IMR-90 (cell line): ENCODE data around the gene TBX1. TPM values are rescaled to one million over a fixed set of nuclear protein-coding genes. Genes with fewer than 3 reads are reported as not detected.

ENCODE experiments used
- ATAC-seq: fragments of 200-7000 bp; cut with Tn5 transposase; 2 replicates; pipeline ENCODE4 v1.9.1; 2020; ENCODE audit warnings: low read depth, mild to moderate bottlenecking, moderate library complexity
- BruUV-seq: library from RNA; stranded (reverse); fragments of 400-500 nt; replicated peaks from 2 replicates; lab custom pipeline; 2021; lab: Mats Ljungman, UMichigan
- CTCF ChIA-PET: fragments of 300-600 bp; formaldehyde crosslinking; extraction: SDS; loops from one replicate; lab custom pipeline; 2021; ENCODE audit warnings: antibody characterized with exemption; lab: Yijun Ruan, JAX
- POLR2A ChIA-PET: fragments of 300-600 bp; sonication (Branson Sonifier 250); formaldehyde crosslinking; loops from one replicate; lab custom pipeline; 2022; ENCODE audit warnings: antibody characterized with exemption; ENCODE audit not compliant: unreplicated experiment; lab: Charles Lee
- DNase-seq: peaks from one replicate; pipeline ENCODE4 v3.0.0; 2013
- H2AFZ ChIP-seq: replicated peaks from 2 replicates; pipeline ENCODE3; 2013; ENCODE audit warnings: low read length, mild to moderate bottlenecking; ENCODE audit not compliant: poor library complexity
- H2AK5ac ChIP-seq: 2 replicates; pipeline ENCODE4 v1.6.1; 2013; ENCODE audit warnings: low read depth, low read length, inconsistent platforms
- H2AK9ac ChIP-seq: replicated peaks from 2 replicates; pipeline ENCODE3; 2013; ENCODE audit warnings: mild to moderate bottlenecking, low read depth, low read length, moderate library complexity; ENCODE audit not compliant: poor library complexity
- H2BK120ac ChIP-seq: 2 replicates; pipeline ENCODE4 v1.6.1; 2013; ENCODE audit warnings: low read depth, low read length, inconsistent platforms
- H2BK15ac ChIP-seq: 3 replicates; pipeline ENCODE4 v1.6.1; 2013; ENCODE audit warnings: low read depth, low read length, inconsistent platforms
- H2BK20ac ChIP-seq: 2 replicates; pipeline ENCODE4 v1.6.1; 2013; ENCODE audit warnings: low read depth, mild to moderate bottlenecking, inconsistent platforms, low read length, moderate library complexity
- H2BK5ac ChIP-seq: 2 replicates; pipeline ENCODE4 v1.6.1; 2013; ENCODE audit warnings: mild to moderate bottlenecking, low read depth, low read length, inconsistent platforms; ENCODE audit not compliant: poor library complexity, severe bottlenecking
- H3K14ac ChIP-seq: replicated peaks from 2 replicates; pipeline ENCODE4 v1.6.1; 2013; ENCODE audit warnings: low read depth, low read length, inconsistent platforms
- H3K18ac ChIP-seq: 2 replicates; pipeline ENCODE4 v1.6.1; 2013; ENCODE audit warnings: low read depth, low read length, control low read depth
- H3K23ac ChIP-seq: 2 replicates; pipeline ENCODE4 v1.6.1; 2013; ENCODE audit warnings: low read depth, low read length, inconsistent platforms
- H3K27ac ChIP-seq: 2 replicates; pipeline ENCODE4 v1.5.1; 2013; ENCODE audit warnings: mild to moderate bottlenecking, control low read depth, low read length; ENCODE audit not compliant: insufficient read depth
- H3K27me3 ChIP-seq: 2 replicates; pipeline ENCODE4 v1.6.1; 2013; ENCODE audit warnings: low read length; ENCODE audit not compliant: control insufficient read depth, insufficient read depth
- H3K36me3 ChIP-seq: 2 replicates; pipeline ENCODE4 v1.6.1; 2013; ENCODE audit warnings: low read length, mixed read lengths; ENCODE audit not compliant: control insufficient read depth, insufficient read depth
- H3K4ac ChIP-seq: 2 replicates; pipeline ENCODE4 v1.6.1; 2013; ENCODE audit warnings: low read depth, low read length, inconsistent platforms
- H3K4me1 ChIP-seq: 2 replicates; pipeline ENCODE4 v1.6.1; 2013; ENCODE audit warnings: low read length, mixed read lengths; ENCODE audit not compliant: control insufficient read depth, insufficient read depth
- H3K4me2 ChIP-seq: 2 replicates; pipeline ENCODE4 v1.6.1; 2013; ENCODE audit warnings: low read depth, mild to moderate bottlenecking, control low read depth, low read length, moderate library complexity
- H3K4me3 ChIP-seq: 2 replicates; pipeline ENCODE4 v1.5.1; 2013; ENCODE audit warnings: low read depth, mild to moderate bottlenecking, control low read depth, low read length, moderate library complexity; ENCODE audit not compliant: insufficient read depth
- H3K56ac ChIP-seq: 2 replicates; pipeline ENCODE4 v1.6.1; 2013; ENCODE audit warnings: low read length, inconsistent platforms; ENCODE audit not compliant: insufficient read depth; ENCODE audit errors: extremely low read depth
- H3K79me1 ChIP-seq, 2 experiments: 2 replicates each; pipeline ENCODE4 v1.6.1; 2013; ENCODE audit warnings: low read length in 2 of 2, inconsistent platforms in 1 of 2, low read depth in 1 of 2
- H3K9ac ChIP-seq: 2 replicates; pipeline ENCODE4 v1.6.1; 2013; ENCODE audit warnings: low read depth, low read length, control low read depth
- H3K9me1 ChIP-seq: 2 replicates; pipeline ENCODE4 v1.6.1; 2013; ENCODE audit warnings: low read length, inconsistent platforms; ENCODE audit not compliant: insufficient read depth
- H3K9me3 ChIP-seq: 2 replicates; pipeline ENCODE4 v1.6.1; 2013; ENCODE audit warnings: low read length; ENCODE audit not compliant: control insufficient read depth, insufficient read depth
- H4K20me1 ChIP-seq: 2 replicates; pipeline ENCODE4 v1.6.1; 2013; ENCODE audit warnings: low read length, inconsistent platforms; ENCODE audit not compliant: insufficient read depth
- H4K5ac ChIP-seq: 2 replicates; pipeline ENCODE4 v1.6.1; 2013; ENCODE audit warnings: mild to moderate bottlenecking, low read depth, low read length, control low read depth
- H4K8ac ChIP-seq, 2 experiments: 2 replicates each; pipeline ENCODE4 v1.6.1; 2013; ENCODE audit warnings: low read depth in 2 of 2, low read length in 2 of 2, control low read depth in 1 of 2, inconsistent platforms in 1 of 2
- H4K91ac ChIP-seq: 2 replicates; pipeline ENCODE4 v1.6.1; 2013; ENCODE audit warnings: low read depth, low read length, inconsistent platforms; ENCODE audit not compliant: insufficient read depth
- CHD1 ChIP-seq: IDR thresholded peaks from 2 replicates; pipeline ENCODE4 v1.6.1; 2012; ENCODE audit warnings: low read depth, low read length, improper control_type of control experiment
- FOS ChIP-seq: fragments of 150-350 bp; IDR thresholded peaks from 2 replicates; pipeline ENCODE4 v1.6.1; 2016; ENCODE audit warnings: low read depth, low read length
- MAFK ChIP-seq: IDR thresholded peaks from 2 replicates; pipeline ENCODE4 v1.6.1; 2012; ENCODE audit warnings: low read depth, low read length, improper control_type of control experiment
- MAZ ChIP-seq: IDR thresholded peaks from 2 replicates; pipeline ENCODE4 v1.6.1; 2012; ENCODE audit warnings: low read depth, mild to moderate bottlenecking, low read length, improper control_type of control experiment, moderate library complexity, borderline replicate concordance
- MXI1 ChIP-seq: IDR thresholded peaks from 2 replicates; pipeline ENCODE4 v1.6.1; 2012; ENCODE audit warnings: low read depth, mild to moderate bottlenecking, low read length, moderate library complexity, borderline replicate concordance
- NFE2L2 ChIP-seq: fragments of 150-350 bp; IDR thresholded peaks from 2 replicates; pipeline ENCODE4 v1.6.1; 2016; ENCODE audit warnings: low read depth, mild to moderate bottlenecking, low read length
- RAD21 ChIP-seq: IDR thresholded peaks from 2 replicates; pipeline ENCODE4 v1.6.1; 2012; ENCODE audit warnings: low read length, improper control_type of control experiment
- RFX5 ChIP-seq: IDR thresholded peaks from 2 replicates; pipeline ENCODE4 v1.8.0; 2012; ENCODE audit warnings: low read depth, mild to moderate bottlenecking, low read length, moderate library complexity
- WGBS, 2 experiments: methylation state at CpG; one replicate each; pipeline versions ENCODE4 v1.1.5 to v1.1.7; 2013; ENCODE audit warnings: missing lambda C conversion rate in 2 of 2; ENCODE audit not compliant: insufficient read length in 1 of 2; ENCODE audit errors: extremely low coverage in 2 of 2; 5-methylcytosine and 5-hydroxymethylcytosine counted together
- dilution Hi-C: fragments of 300-500 bp; cut with HindIII; formaldehyde crosslinking; loops from one replicate; pipeline ENCODE4 v1.14.3; 2018; ENCODE audit warnings: low sequenced_read_pairs; ENCODE audit not compliant: unreplicated experiment
- in situ Hi-C: fragments of 300-500 bp; cut with MboI; formaldehyde crosslinking; loops from 3 replicates; pipeline ENCODE4 v1.14.3; 2019; ENCODE audit warnings: low sequenced_read_pairs, inconsistent platforms, mixed read lengths
- intact Hi-C: fragments of 100-400 bp; cut with micrococcal nuclease; formaldehyde crosslinking; loops from 2 replicates; pipeline ENCODE4 v1.10.0; 2022
- polyA plus RNA-seq, 3 experiments: library from polyadenylated mRNA; depleted of rRNA; stranded (reverse); fragments of >200 nt; gene quantifications; 2 replicates each; pipeline ENCODE4 v1.2.3, GENCODE V29; 2012; ENCODE audit warnings: low replicate concordance in 1 of 3
- total RNA-seq: library from RNA; depleted of rRNA; stranded (reverse); fragments of >200 nt; gene quantifications from 2 replicates; pipeline ENCODE4 v1.2.3, GENCODE V29; 2012
- TF ChIP-seq, protein P1 (sequence below): conservative IDR thresholded peaks from 2 replicates; pipeline ENCODE4 v1.5.1; 2012; ENCODE audit warnings: mild to moderate bottlenecking, low read depth, low read length, improper control_type of control experiment
- TF ChIP-seq, protein P2 (sequence below): fragments of 150-350 bp; IDR thresholded peaks from 2 replicates; pipeline ENCODE4 v1.6.1; 2016; ENCODE audit warnings: low read depth, mild to moderate bottlenecking, low read length, moderate library complexity, borderline replicate concordance
- TF ChIP-seq, protein P3 (sequence below): fragments of 150-350 bp; IDR thresholded peaks from 2 replicates; pipeline ENCODE4 v1.6.1; 2017; ENCODE audit warnings: mild to moderate bottlenecking, antibody characterized with exemption, low read length, low read depth

The TBX1 gene
- total and polyA plus RNA-seq, 2 of the 4 experiments (the other 2 are of a cell fraction), result 0.03 TPM; not detected in 1

DNA sequence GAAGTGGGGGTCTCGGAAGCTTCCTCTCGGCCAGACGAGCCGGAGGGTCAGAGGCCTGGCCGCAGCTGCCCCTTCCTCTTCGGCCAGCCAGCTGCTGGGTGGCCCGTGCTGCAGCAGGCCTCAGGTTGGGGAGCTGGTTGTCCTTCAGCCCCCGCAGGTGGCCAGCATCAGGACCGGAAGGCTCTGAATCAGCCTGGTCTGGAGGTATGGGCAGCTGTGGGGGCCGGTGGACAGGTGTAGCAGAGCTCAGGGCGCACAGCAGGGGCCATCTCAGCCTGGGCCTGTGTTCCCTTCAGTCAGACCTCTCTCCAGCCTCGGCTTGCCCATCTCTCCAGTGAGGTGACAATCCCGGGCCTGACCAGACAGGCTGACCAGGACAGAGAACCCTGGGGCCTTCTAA lies 13.9 kb upstream of the TBX1 start:
- ChIA-PET CTCF (no interaction called here), POLR2A (no interaction called here)
- H3K36me3 ChIP-seq, result no peaks in the 10 kb centered on the region
- no peak overlapping the region for H2AFZ ChIP-seq
- no peak overlapping the region for H4K5ac ChIP-seq
- no peak overlapping the region for H2AK9ac ChIP-seq
- no TSS peak for BruUV-seq
- no peak overlapping the region for H2BK120ac ChIP-seq
- H2AK5ac ChIP-seq, result no peak overlapping the region
- no peak for TF ChIP-seq MXI1
- TF ChIP-seq, protein P1, sequence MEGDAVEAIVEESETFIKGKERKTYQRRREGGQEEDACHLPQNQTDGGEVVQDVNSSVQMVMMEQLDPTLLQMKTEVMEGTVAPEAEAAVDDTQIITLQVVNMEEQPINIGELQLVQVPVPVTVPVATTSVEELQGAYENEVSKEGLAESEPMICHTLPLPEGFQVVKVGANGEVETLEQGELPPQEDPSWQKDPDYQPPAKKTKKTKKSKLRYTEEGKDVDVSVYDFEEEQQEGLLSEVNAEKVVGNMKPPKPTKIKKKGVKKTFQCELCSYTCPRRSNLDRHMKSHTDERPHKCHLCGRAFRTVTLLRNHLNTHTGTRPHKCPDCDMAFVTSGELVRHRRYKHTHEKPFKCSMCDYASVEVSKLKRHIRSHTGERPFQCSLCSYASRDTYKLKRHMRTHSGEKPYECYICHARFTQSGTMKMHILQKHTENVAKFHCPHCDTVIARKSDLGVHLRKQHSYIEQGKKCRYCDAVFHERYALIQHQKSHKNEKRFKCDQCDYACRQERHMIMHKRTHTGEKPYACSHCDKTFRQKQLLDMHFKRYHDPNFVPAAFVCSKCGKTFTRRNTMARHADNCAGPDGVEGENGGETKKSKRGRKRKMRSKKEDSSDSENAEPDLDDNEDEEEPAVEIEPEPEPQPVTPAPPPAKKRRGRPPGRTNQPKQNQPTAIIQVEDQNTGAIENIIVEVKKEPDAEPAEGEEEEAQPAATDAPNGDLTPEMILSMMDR, result no peak
- no peak for TF ChIP-seq RAD21
- TF ChIP-seq NFE2L2, result no peak
- TF ChIP-seq MAZ, result no peak
- TF ChIP-seq RFX5, result no peak
- TF ChIP-seq, protein P2, sequence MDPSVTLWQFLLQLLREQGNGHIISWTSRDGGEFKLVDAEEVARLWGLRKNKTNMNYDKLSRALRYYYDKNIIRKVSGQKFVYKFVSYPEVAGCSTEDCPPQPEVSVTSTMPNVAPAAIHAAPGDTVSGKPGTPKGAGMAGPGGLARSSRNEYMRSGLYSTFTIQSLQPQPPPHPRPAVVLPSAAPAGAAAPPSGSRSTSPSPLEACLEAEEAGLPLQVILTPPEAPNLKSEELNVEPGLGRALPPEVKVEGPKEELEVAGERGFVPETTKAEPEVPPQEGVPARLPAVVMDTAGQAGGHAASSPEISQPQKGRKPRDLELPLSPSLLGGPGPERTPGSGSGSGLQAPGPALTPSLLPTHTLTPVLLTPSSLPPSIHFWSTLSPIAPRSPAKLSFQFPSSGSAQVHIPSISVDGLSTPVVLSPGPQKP, result no peak
- TF ChIP-seq, protein P3, sequence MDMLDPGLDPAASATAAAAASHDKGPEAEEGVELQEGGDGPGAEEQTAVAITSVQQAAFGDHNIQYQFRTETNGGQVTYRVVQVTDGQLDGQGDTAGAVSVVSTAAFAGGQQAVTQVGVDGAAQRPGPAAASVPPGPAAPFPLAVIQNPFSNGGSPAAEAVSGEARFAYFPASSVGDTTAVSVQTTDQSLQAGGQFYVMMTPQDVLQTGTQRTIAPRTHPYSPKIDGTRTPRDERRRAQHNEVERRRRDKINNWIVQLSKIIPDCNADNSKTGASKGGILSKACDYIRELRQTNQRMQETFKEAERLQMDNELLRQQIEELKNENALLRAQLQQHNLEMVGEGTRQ, result no peak
- no peak for TF ChIP-seq CHD1
- TF ChIP-seq MAFK, result no peak
- TF ChIP-seq FOS, result no peak
- ATAC-seq (no peak), DNase-seq (no peak)
- no peak overlapping the region for H3K27ac ChIP-seq
- dilution Hi-C loops (no loop called here), intact Hi-C loops (no loop called here), in situ Hi-C loops (no loop called here)
- H3K79me1 ChIP-seq, result no peaks in the 10 kb centered on the region
- no peak overlapping the region for H3K23ac ChIP-seq
- peaks cover 10% of the 10 kb centered on the region; the same call in 1 of the 2 replicates for H3K27me3 ChIP-seq
- H4K8ac ChIP-seq, result no peak overlapping the region
- WGBS, 2 experiments, result 93% methylated on average over 9 of the region's 13 CpGs; no CpG with 5 or more reads in 1 of the 2 experiments
- H4K91ac ChIP-seq, result no peak overlapping the region
- no peaks in the 10 kb centered on the region for H4K20me1 ChIP-seq
- no peak overlapping the region for H3K4ac ChIP-seq
- no peak overlapping the region for H2BK15ac ChIP-seq
- H2BK20ac ChIP-seq, result no peak overlapping the region
- H3K4me3 ChIP-seq, result no peak overlapping the region
- no peak overlapping the region for H3K18ac ChIP-seq
- H3K9me3 ChIP-seq, result no peaks in the 10 kb centered on the region
- H3K9ac ChIP-seq, result no peak overlapping the region
- no peak overlapping the region for H3K4me2 ChIP-seq
- no peak overlapping the region for H3K56ac ChIP-seq
- H3K9me1 ChIP-seq, result no peaks in the 10 kb centered on the region; the same call in 1 of the 2 replicates
- no peak overlapping the region for H3K14ac ChIP-seq
- H3K4me1 ChIP-seq, result peaks cover 9% of the 10 kb centered on the region
- no peak overlapping the region for H2BK5ac ChIP-seq
